ENCODE measurements around the gene HPDL. TPM values are rescaled to one million over a fixed set of nuclear protein-coding genes. Genes with fewer than 3 reads are reported as not detected.

Gene HPDL
- total and polyA plus RNA-seq, 2 of the 8 experiments (the other 6 are each of a cell fraction or from before 2014, with no cell fraction given), result 58.5 to 62.7 TPM

DNA sequence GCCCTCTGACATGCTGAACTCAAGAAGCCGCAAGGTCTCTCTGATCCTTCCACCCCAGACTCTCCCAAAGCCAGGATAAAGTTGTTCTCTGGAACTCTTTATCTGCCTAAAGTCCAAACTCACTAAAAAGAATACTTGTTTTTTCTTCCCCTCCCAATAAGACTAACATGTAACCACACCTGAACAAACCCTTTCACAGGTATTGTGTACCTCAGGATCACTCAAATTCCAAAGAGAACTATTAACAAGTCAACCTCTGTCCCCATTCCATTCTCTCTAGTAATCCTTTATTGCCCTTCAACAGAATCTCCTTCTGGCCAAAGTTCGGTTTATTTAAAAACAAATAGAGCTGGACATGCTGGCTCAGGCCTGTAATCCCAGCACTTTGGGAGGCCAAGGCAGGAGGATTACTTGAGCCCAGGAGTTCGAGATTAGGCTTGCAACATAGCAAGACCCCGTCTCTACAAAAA is 9.2 kb downstream of the HPDL start:
- Histone ChIP-seq H2AFZ (ENCODE audit: low read length) (no peak overlapping the region), H3K9me3 (ENCODE audit: insufficient read depth in 2 of 2, low read depth in 1 of 2, low read length in 1 of 2) (no peaks in the 10 kb centered on the region), H3K36me3 (ENCODE audit: control insufficient read depth in 2 of 4, insufficient read depth in 4 of 4, low read length in 3 of 4) (peaks cover 8 to 32% (median 26%) of the 10 kb centered on the region in 4 experiments; a peak in 5 of 8 replicates), H4K20me1 (replicated peaks in 1 of 2; ENCODE audit: control insufficient read depth in 1 of 2, insufficient read depth in 2 of 2, low read length in 2 of 2) (no peaks in the 10 kb centered on the region), H4K8ac (ENCODE audit: extremely low read depth, insufficient read depth, low read length) (no peak overlapping the region), H3K9ac (replicated peaks in 1 of 4; ENCODE audit: extremely low read depth in 1 of 4, low read depth in 3 of 4, low read length in 3 of 4) (no peak overlapping the region; a peak in 1 of 7 replicates), H2BK5ac (ENCODE audit: low read depth, low read length) (no peak overlapping the region), H3K23me2 (ENCODE audit: low read depth, low read length) (peaks cover 4% of the 10 kb centered on the region), H3K4me1 (replicated peaks in 1 of 4; ENCODE audit: control insufficient read depth in 3 of 4, insufficient read depth in 4 of 4, low read length in 3 of 4) (peaks cover 0 to 5% (median 3%) of the 10 kb centered on the region in 4 experiments; a peak in 6 of 7 replicates), H3K79me2 (ENCODE audit: control insufficient read depth in 1 of 2, insufficient read depth in 2 of 2, low read length in 2 of 2) (peaks cover 0 to 26% of the 10 kb centered on the region in 2 experiments; a peak in 2 of 4 replicates), H3K18ac (ENCODE audit: extremely low read depth, low read length) (no peak overlapping the region), H3K23ac (ENCODE audit: insufficient read length) (no peak overlapping the region), H3K79me1 (ENCODE audit: low read depth, low read length) (peaks cover 9% of the 10 kb centered on the region; the same call in 1 of the 2 replicates), H2BK12ac (ENCODE audit: low read depth, low read length) (no peak overlapping the region), H3K14ac (ENCODE audit: insufficient read length) (no peak overlapping the region), H3K4me2 (ENCODE audit: insufficient read depth in 1 of 2, low read depth in 2 of 2, low read length in 2 of 2) (no peak overlapping the region), H3K56ac (replicated peaks; ENCODE audit: insufficient read length, low read depth, low read length) (no peak overlapping the region), H2AK5ac (ENCODE audit: low read depth, low read length) (no peak overlapping the region), H2BK20ac (ENCODE audit: low read length) (no peak overlapping the region), H3K27me3 (replicated peaks in 1 of 4; ENCODE audit: control insufficient read depth in 3 of 4, extremely low read depth in 1 of 4, insufficient read depth in 3 of 4, low read length in 3 of 4) (no peaks in the 10 kb centered on the region), H2BK15ac (ENCODE audit: low read length) (no peak overlapping the region), H4K5ac (ENCODE audit: insufficient read length, low read depth, low read length) (no peak overlapping the region), H3K27ac (ENCODE audit: low read depth, low read length) (no peak overlapping the region), H4K91ac (replicated peaks; ENCODE audit: insufficient read length, low read length) (no peak overlapping the region), H3K4ac (replicated peaks; ENCODE audit: insufficient read length, low read depth, low read length) (no peak overlapping the region), H2BK120ac (replicated peaks; ENCODE audit: low read depth, low read length) (no peak overlapping the region), H3K4me3 (ENCODE audit: extremely low read depth in 1 of 4, insufficient read depth in 2 of 4, low read depth in 3 of 4, low read length in 4 of 4) (no peak overlapping the region)
- POLR2A ChIA-PET (ENCODE audit: partially characterized antibody), result interaction anchor here (2.2 to 21.4 kb wide), 3 partner anchors 11 to 527 kb away, joined by 4 to 472 read pairs (median 21); partner anchors contain the start of genes BTBD19 and HPDL
- DNase-seq (ENCODE audit: low read depth in 1 of 2, low spot score in 2 of 2) (no peak), FAIRE-seq (no peak)
- 92% methylated on average over 4 of the region's 4 CpGs; no CpG with 5 or more reads in 1 of the 2 experiments for WGBS, 2 experiments (ENCODE audit: extremely low coverage in 1 of 2, insufficient coverage in 1 of 2, insufficient read length in 1 of 2, insufficient replicate concordance in 2 of 2, low coverage in 1 of 2, low lambda C conversion rate in 2 of 2, missing lambda C conversion rate in 1 of 2)
- CTCF ChIA-PET (ENCODE audit: partially characterized antibody), result interaction anchor here (0.9 to 1.6 kb wide), 4 partner anchors 12 to 325 kb away, joined by 3 to 6 read pairs (median 4); partner anchors contain the start of gene HECTD3

Data from H1 (cell line).